GM19099 (cell line): ENCODE results near the gene PEX5.

Source experiments
- POLR2A ChIP-seq: IDR thresholded peaks from 3 replicates; pipeline ENCODE4 v1.6.1; 2011; ENCODE audit warnings: low read depth; ENCODE audit not compliant: insufficient read length; ENCODE audit errors: extremely low read depth

Gene PEX5

GRCh38 chr12:7189398-7190267 is at the start of gene PEX5:
Gene PEX5, plus strand, starts transcription at chr12:7189686. Its CDS starts 692 bp downstream, at chr12:7190378.
- TF ChIP-seq POLR2A, result peak; percentile 59

DNA sequence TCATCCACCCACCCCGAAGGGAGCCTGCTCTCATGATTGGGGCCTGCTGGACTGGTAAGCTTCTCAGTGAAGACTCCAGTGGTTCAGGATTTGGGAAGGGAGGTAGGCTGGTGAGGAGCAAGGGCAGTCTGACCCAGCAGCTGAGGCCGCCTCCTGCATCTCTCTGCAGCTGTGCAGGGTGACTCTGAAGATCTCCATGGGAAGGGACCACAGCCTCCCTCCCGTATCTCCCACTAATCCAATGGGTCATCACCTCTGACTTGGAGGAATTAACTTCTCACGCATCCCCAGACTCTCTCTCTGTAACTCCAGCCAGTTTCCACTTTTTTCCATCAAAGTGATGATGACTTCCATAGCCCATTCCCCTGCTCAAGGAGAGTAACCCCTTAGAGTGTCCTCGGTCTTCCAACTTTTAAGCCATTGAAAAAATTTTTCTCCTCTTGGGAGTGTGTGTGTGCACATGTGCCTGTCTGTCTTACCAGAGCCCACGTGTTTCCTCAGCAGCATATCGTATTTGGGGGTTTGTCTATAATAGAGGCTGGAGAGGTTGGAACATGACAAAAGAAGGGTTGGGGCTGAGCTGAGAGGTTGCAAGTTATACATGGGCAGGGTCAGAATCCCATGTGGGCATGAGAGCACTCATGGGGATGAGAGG is 48.0 kb upstream of the PEX5 start:
- TF ChIP-seq POLR2A, result no peak

DNA sequence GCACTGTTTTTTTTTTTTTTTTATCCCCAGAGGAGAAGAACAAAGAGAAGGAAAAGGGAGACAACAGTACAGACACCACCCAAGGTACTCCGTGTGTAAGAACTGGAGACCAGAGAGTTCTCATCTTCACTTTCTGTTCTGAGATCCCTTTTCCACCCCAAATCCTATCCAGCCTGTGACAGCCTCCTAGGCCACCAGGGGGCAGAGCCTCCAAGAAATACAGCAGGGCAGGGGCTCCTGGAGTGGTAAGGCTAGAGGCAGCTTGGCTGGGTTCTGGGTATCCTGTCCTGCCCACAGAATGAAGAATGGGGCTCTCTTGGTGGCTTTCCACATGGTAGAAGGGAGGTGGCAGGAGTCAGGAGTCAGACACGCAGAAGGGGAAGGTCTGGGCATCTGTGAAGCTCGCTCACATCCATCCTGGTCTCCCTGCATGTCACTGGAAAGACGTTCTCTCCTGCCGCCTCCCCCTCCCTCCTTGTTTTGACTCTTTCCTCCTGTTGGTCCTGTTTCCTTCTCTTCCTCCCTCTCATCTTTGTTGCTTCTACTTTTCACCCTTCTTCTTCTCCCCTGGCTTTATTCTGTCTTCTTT is 47.3 kb upstream of the PEX5 start:
- TF ChIP-seq POLR2A, result no peak

GRCh38 chr12:7142809-7143465 is 46.5 kb upstream of the PEX5 start:
- TF ChIP-seq POLR2A, result no peak

GRCh38 chr12:7143564-7143963 is 45.9 kb upstream of the PEX5 start:
- no peak for TF ChIP-seq POLR2A

- no peak for TF ChIP-seq POLR2A
Observed at GRCh38 chr12:7144414-7145120, 44.9 kb upstream of the PEX5 start.

DNA sequence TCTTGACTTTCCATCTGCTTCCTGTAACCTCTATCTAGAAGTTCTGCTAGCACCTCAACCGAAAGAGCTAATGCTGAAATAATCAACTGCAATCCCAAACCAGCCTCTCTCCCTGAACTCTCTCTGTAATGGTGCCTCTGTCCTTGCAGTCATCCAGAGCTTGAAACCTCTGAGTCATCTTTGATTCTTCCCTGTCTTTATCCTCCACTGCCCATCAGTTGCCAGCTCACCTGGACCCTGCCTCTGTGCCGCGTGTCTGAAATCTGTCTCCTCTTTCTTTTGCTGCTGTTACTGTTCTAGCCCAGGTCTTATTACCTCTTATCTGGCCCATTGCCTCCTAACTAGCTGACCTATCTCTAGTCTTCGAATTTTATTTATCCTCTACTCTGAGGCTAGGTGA is 43.8 kb upstream of the PEX5 start:
- no peak for TF ChIP-seq POLR2A

DNA sequence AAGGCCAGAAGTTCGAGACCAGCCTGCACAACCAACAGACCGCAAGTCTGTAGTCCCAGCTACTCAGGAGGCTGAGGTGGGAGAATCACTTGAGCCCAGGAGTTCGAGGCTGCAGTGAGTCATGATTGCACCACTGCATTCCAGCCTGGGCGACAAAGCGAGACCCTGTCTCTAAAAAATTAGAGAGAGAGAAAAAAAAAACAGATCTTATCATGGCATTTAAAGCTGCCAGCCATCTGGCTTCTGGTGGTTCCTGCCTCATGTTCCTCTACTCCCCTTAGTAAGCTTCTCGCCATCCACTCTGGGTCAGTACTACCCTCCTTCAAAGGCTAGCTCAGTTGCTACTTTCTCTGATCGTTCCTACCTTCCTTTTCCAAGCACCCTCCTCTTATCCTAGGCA is 43.3 kb upstream of the PEX5 start:
- no peak for TF ChIP-seq POLR2A

GRCh38 chr12:7146906-7147305 is 42.6 kb upstream of the PEX5 start:
- TF ChIP-seq POLR2A, result no peak

- TF ChIP-seq POLR2A, result no peak
Observed at GRCh38 chr12:7150356-7150755, 39.1 kb upstream of the PEX5 start.

DNA sequence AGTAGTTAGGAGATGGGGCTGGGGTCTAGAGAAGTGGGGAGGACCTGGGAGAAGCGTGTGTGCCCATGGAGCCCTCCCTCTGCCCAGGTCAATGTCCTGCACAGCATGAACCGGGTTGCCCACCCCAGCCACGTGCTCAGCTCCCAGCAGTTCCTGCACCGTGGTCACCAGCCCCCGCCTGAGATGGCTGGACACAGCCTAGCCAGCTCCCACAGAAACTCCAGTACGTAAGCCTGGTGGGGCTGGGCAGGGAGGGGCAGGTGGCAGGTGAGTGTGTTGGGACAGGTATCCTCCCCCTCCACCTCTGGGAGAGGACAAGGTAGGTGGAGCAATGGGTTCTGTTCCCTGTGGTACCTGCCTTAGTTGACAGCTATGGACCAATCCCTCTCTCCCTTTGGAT is 38.6 kb upstream of the PEX5 start:
- TF ChIP-seq POLR2A, result no peak

GRCh38 chr12:7151532-7151931 is 38.0 kb upstream of the PEX5 start:
- TF ChIP-seq POLR2A, result no peak

DNA sequence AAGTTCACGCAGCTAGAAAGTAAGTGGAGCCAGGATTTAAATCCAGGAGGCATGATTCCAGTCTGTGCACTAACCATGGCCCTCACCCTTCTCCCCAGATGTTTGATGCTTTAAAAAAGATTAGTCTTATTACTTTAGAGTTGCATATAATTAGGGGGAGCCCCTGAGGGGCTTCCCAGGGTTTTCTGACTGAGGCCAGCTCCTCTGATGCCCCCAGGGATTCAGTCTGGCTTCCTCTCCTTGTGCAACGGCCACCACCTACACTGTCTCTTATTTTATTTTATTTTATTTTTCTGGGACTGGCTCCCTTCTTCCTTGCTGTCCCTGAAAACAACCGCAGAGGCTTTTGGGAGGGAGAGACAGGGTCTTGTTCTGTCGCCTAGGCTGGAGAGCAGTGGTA is 36.7 kb upstream of the PEX5 start:
- no peak for TF ChIP-seq POLR2A

DNA sequence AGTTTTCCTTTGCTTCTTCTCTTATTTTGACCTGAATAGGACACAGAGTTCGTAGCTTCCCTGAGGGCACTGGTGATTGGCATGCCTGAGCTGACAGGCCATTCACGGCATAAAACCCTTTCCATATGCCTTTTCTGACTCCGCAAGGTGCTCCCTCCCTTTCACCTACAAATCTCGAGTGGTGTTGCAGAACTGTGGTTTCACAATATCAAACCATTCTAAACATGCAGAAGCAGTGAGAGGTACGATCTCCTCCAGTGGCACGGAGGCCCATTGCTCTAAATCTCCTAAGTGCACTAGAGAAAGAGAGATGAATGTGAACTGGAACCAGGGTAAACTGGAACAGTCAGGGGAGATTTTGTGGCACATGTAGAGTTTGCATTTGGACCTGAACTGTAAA is 35.4 kb upstream of the PEX5 start:
- no peak for TF ChIP-seq POLR2A
